HL-60 (cell line): ENCODE measurements around the gene EFR3B.

Experiments used
- DNase-seq, 2 experiments: peaks; one replicate each; pipeline ENCODE4 v3.0.0-alpha.2; 2010 to 2020; ENCODE audit warnings: low read depth in 1 of 2, low spot score in 1 of 2
- H3K27ac ChIP-seq: fragments of 250-450 bp; sonication (Bioruptor Pico); replicated peaks from 2 replicates; pipeline ENCODE4 v1.5.1; 2020; ENCODE audit warnings: mild to moderate bottlenecking, moderate library complexity
- H3K27me3 ChIP-seq: fragments of 250-450 bp; sonication (Bioruptor Pico); 2 replicates; pipeline ENCODE4 v1.5.1; 2021; ENCODE audit warnings: mild to moderate bottlenecking, moderate library complexity; ENCODE audit not compliant: insufficient read depth, poor library complexity, severe bottlenecking
- H3K4me3 ChIP-seq: replicated peaks from 2 replicates; pipeline ENCODE4 v1.5.1; 2011; ENCODE audit warnings: mild to moderate bottlenecking, control low read depth, low read length; ENCODE audit not compliant: insufficient read depth
- CTCF ChIP-seq: IDR thresholded peaks from one replicate; pipeline ENCODE4 v1.5.1; 2011; ENCODE audit warnings: low read length, control low read depth, inconsistent platforms; ENCODE audit not compliant: insufficient read depth
- GABPA ChIP-seq: IDR thresholded peaks from 2 replicates; pipeline ENCODE4 v1.6.1; 2012; ENCODE audit warnings: low read depth
- POLR2AphosphoS5 ChIP-seq: IDR thresholded peaks from 2 replicates; pipeline ENCODE4 v1.6.1; 2012; ENCODE audit warnings: low read depth
- REST ChIP-seq: IDR thresholded peaks from 2 replicates; pipeline ENCODE4 v1.6.1; 2012; ENCODE audit warnings: low read depth; ENCODE audit not compliant: insufficient replicate concordance
- SPI1 ChIP-seq: IDR thresholded peaks from 2 replicates; pipeline ENCODE4 v1.6.1; 2012; ENCODE audit warnings: low read depth, mild to moderate bottlenecking, borderline replicate concordance

EFR3B gene

GRCh38 chr2:25000036-25000435 is 41.8 kb upstream of the EFR3B start:
- TF ChIP-seq POLR2AphosphoS5, result no peak
- no peaks in the 10 kb centered on the region for H3K27me3 ChIP-seq
- no peak overlapping the region for H3K27ac ChIP-seq
- H3K4me3 ChIP-seq, result no peak overlapping the region
- no peak for DNase-seq

- TF ChIP-seq GABPA, result no peak
- no peak for TF ChIP-seq SPI1
- TF ChIP-seq POLR2AphosphoS5, result no peak
- no peak for TF ChIP-seq REST
- no peak for TF ChIP-seq CTCF
- DNase-seq, result no peak
- no peak overlapping the region for H3K27ac ChIP-seq
- H3K27me3 ChIP-seq, result no peaks in the 10 kb centered on the region
- H3K4me3 ChIP-seq, result no peak overlapping the region
Measured at GRCh38 chr2:25000503-25001324, 41.2 kb upstream of the EFR3B start.

GRCh38 chr2:25001325-25001637 is 40.6 kb upstream of the EFR3B start:
- H3K27ac ChIP-seq, result no peak overlapping the region
- H3K4me3 ChIP-seq, result no peak overlapping the region
- TF ChIP-seq POLR2AphosphoS5, result no peak
- no peak for TF ChIP-seq CTCF
- TF ChIP-seq GABPA, result no peak
- TF ChIP-seq REST, result no peak
- no peak for TF ChIP-seq SPI1
- no peak for DNase-seq
- no peaks in the 10 kb centered on the region for H3K27me3 ChIP-seq

- Histone ChIP-seq H3K4me3 (no peak overlapping the region), H3K27me3 (no peaks in the 10 kb centered on the region), H3K27ac (no peak overlapping the region)
- TF ChIP-seq GABPA (no peak), POLR2AphosphoS5 (no peak), REST (no peak), SPI1 (no peak), CTCF (no peak)
- no peak for DNase-seq
Measured at GRCh38 chr2:25002066-25002465, 39.8 kb upstream of the EFR3B start.
